GM23338 (cell line): ENCODE results near the gene CENPP. TPM values are rescaled to one million over a fixed set of nuclear protein-coding genes. Genes with fewer than 3 reads are reported as not detected.

ENCODE experiments used
- ATAC-seq: fragments of 200-7000 bp; cut with Tn5 transposase; 3 replicates; pipeline ENCODE4 v1.9.1; 2020
- DNase-seq: peaks from one replicate; pipeline ENCODE4 v3.0.0-alpha.2; 2015; ENCODE audit warnings: low spot score
- H2AFZ ChIP-seq: fragments of 200-600 bp; sonication (generic); 2 replicates; pipeline ENCODE4 v1.8.0; 2016; ENCODE audit warnings: antibody characterized with exemption, mild to moderate bottlenecking, moderate library complexity
- H3F3A ChIP-seq: fragments of 200-600 bp; sonication (generic); replicated peaks from 2 replicates; pipeline ENCODE4 v1.8.0; 2017; ENCODE audit warnings: antibody characterized with exemption, mixed run types, low read depth
- H3K27ac ChIP-seq: fragments of 200-600 bp; sonication (generic); 2 replicates; pipeline ENCODE4 v1.6.1; 2016; ENCODE audit warnings: low read depth
- H3K27me3 ChIP-seq: fragments of 200-600 bp; sonication (generic); 2 replicates; pipeline ENCODE4 v1.8.0; 2016; ENCODE audit warnings: mild to moderate bottlenecking, mixed run types, moderate library complexity; ENCODE audit not compliant: insufficient read depth
- H3K36me3 ChIP-seq: fragments of 200-600 bp; sonication (generic); 2 replicates; pipeline ENCODE4 v1.8.0; 2016; ENCODE audit warnings: mild to moderate bottlenecking; ENCODE audit not compliant: insufficient read depth
- H3K4me1 ChIP-seq: fragments of 200-600 bp; sonication (generic); 2 replicates; pipeline ENCODE4 v1.8.0; 2016; ENCODE audit warnings: mild to moderate bottlenecking, moderate library complexity; ENCODE audit not compliant: insufficient read depth
- H3K4me2 ChIP-seq: fragments of 200-600 bp; sonication (generic); 2 replicates; pipeline ENCODE4 v1.7.1; 2017; ENCODE audit warnings: mixed run types
- H3K4me3 ChIP-seq: fragments of 200-600 bp; sonication (generic); 2 replicates; pipeline ENCODE4 v1.6.1; 2016; ENCODE audit warnings: mixed run types
- H3K79me2 ChIP-seq: fragments of 200-600 bp; sonication (generic); replicated peaks from 2 replicates; pipeline ENCODE4 v1.8.0; 2017; ENCODE audit warnings: mild to moderate bottlenecking; ENCODE audit not compliant: insufficient read depth
- H3K9me2 ChIP-seq: fragments of 200-600 bp; sonication (generic); 2 replicates; pipeline ENCODE4 v1.8.0; 2017; ENCODE audit not compliant: insufficient read depth
- H4K20me1 ChIP-seq: fragments of 200-600 bp; sonication (generic); replicated peaks from 2 replicates; pipeline ENCODE4 v1.8.0; 2017; ENCODE audit warnings: mild to moderate bottlenecking; ENCODE audit not compliant: insufficient read depth
- H3K27ac Mint-ChIP-seq: 2 replicates; pipeline ENCODE4 v1.8.0; 2020; ENCODE audit warnings: inconsistent platforms, mild to moderate bottlenecking, moderate library complexity, mixed read lengths
- H3K27me3 Mint-ChIP-seq: 3 replicates; pipeline ENCODE4 v1.8.0; 2022; ENCODE audit warnings: low read depth, mild to moderate bottlenecking, moderate library complexity, mixed read lengths, inconsistent platforms; ENCODE audit not compliant: insufficient read depth, poor library complexity
- H3K36me3 Mint-ChIP-seq: 3 replicates; pipeline ENCODE4 v1.8.0; 2021; ENCODE audit warnings: low read depth, mild to moderate bottlenecking, inconsistent platforms, moderate library complexity, mixed read lengths
- H3K4me1 Mint-ChIP-seq: 3 replicates; pipeline ENCODE4 v1.8.0; 2020; ENCODE audit warnings: mild to moderate bottlenecking, inconsistent platforms, mixed read lengths
- H3K4me3 Mint-ChIP-seq: 3 replicates; pipeline ENCODE4 v1.8.0; 2021; ENCODE audit warnings: moderate library complexity, mild to moderate bottlenecking, inconsistent platforms, mixed read lengths
- H3K9me3 Mint-ChIP-seq: 3 replicates; pipeline ENCODE4 v1.8.0; 2020; ENCODE audit warnings: moderate library complexity, mild to moderate bottlenecking, inconsistent platforms, mixed read lengths
- CREB1 ChIP-seq: fragments of 250-450 bp; sonication (Bioruptor Pico); IDR thresholded peaks from 2 replicates; pipeline ENCODE4 v1.5.0; 2020; ENCODE audit warnings: low read depth, mild to moderate bottlenecking, moderate library complexity
- CTCF ChIP-seq, 2 experiments: fragments of 200-600 bp in 1 of 2; sonication (generic) in 1 of 2; conservative IDR thresholded peaks; 2 replicates each; pipeline versions ENCODE4 v1.5.1 to v1.6.1; 2016 to 2017; ENCODE audit warnings: antibody characterized with exemption in 2 of 2, low read depth in 2 of 2, mild to moderate bottlenecking in 2 of 2, moderate library complexity in 1 of 2
- EZH2phosphoT487 ChIP-seq: fragments of 200-600 bp; sonication (generic); IDR thresholded peaks from one replicate; pipeline ENCODE4 v1.8.1; 2018; ENCODE audit warnings: antibody characterized with exemption; ENCODE audit not compliant: unreplicated experiment
- JUNB ChIP-seq: IDR thresholded peaks from one replicate; pipeline ENCODE4 v1.6.1; 2016; ENCODE audit warnings: antibody characterized with exemption; ENCODE audit not compliant: unreplicated experiment
- NANOG ChIP-seq: IDR thresholded peaks from 2 replicates; pipeline ENCODE4 v1.6.1; 2016; ENCODE audit warnings: antibody characterized with exemption, borderline replicate concordance
- REST ChIP-seq: IDR thresholded peaks from one replicate; pipeline ENCODE4 v1.6.1; 2018; ENCODE audit warnings: antibody characterized with exemption; ENCODE audit not compliant: unreplicated experiment
- ZNF114 ChIP-seq: fragments of 250-450 bp; sonication (Bioruptor Pico); IDR thresholded peaks from 2 replicates; pipeline ENCODE4 v1.5.0; 2020; ENCODE audit warnings: mild to moderate bottlenecking, moderate library complexity
- ZNF331 ChIP-seq: fragments of 250-450 bp; sonication (Bioruptor Pico); IDR thresholded peaks from 2 replicates; pipeline ENCODE4 v1.5.0; 2020; ENCODE audit warnings: low read depth, mild to moderate bottlenecking, moderate library complexity
- polyA plus RNA-seq: library from polyadenylated mRNA; unstranded; fragments of >200 nt; fragmentation: Nextera tagmentation; extraction: Ambion mirVana; gene quantifications from 2 replicates; pipeline ENCODE4 v1.2.1, GENCODE V29; 2016
- total RNA-seq: library from RNA; depleted of rRNA; stranded (reverse); fragments of >200 nt; shearing (Covaris generic); gene quantifications from 2 replicates; pipeline ENCODE4 v1.2.3, GENCODE V29; 2014
- TF ChIP-seq, protein P1 (sequence below): IDR thresholded peaks from 2 replicates; pipeline ENCODE4 v1.6.1; 2016; ENCODE audit warnings: antibody characterized with exemption

Gene CENPP
- total and polyA plus RNA-seq, 2 experiments from 2014 or later = 11.0 to 12.6 TPM

GRCh38 chr9:92550765-92551164 lies 225.0 kb downstream of the CENPP start:
- no peaks in the 10 kb centered on the region for H3K4me1 ChIP-seq
- no peak overlapping the region for H3K27ac Mint-ChIP-seq
- H3K27ac ChIP-seq = no peak overlapping the region
- no peaks in the 10 kb centered on the region for H4K20me1 ChIP-seq
- peak; percentile 40; the same call in 2 of the 3 replicates for ATAC-seq
- no peak overlapping the region for H3K4me2 ChIP-seq
- no peak overlapping the region for H3K4me3 ChIP-seq
- H3K36me3 ChIP-seq = no peaks in the 10 kb centered on the region
- H3K79me2 ChIP-seq = no peaks in the 10 kb centered on the region
- no peaks in the 10 kb centered on the region for H3K9me3 Mint-ChIP-seq
- no peaks in the 10 kb centered on the region for H3K4me1 Mint-ChIP-seq
- no peak overlapping the region for H2AFZ ChIP-seq
- no peaks in the 10 kb centered on the region for H3K27me3 Mint-ChIP-seq
- H3F3A ChIP-seq = no peaks in the 10 kb centered on the region
- H3K36me3 Mint-ChIP-seq = no peaks in the 10 kb centered on the region
- H3K27me3 ChIP-seq = no peaks in the 10 kb centered on the region
- no peaks in the 10 kb centered on the region for H3K9me2 ChIP-seq
- no peak for TF ChIP-seq ZNF114 (CRISPR knock-in tag)
- TF ChIP-seq JUNB = no peak
- no peak overlapping the region for H3K4me3 Mint-ChIP-seq
- DNase-seq = peak; percentile 11

DNA sequence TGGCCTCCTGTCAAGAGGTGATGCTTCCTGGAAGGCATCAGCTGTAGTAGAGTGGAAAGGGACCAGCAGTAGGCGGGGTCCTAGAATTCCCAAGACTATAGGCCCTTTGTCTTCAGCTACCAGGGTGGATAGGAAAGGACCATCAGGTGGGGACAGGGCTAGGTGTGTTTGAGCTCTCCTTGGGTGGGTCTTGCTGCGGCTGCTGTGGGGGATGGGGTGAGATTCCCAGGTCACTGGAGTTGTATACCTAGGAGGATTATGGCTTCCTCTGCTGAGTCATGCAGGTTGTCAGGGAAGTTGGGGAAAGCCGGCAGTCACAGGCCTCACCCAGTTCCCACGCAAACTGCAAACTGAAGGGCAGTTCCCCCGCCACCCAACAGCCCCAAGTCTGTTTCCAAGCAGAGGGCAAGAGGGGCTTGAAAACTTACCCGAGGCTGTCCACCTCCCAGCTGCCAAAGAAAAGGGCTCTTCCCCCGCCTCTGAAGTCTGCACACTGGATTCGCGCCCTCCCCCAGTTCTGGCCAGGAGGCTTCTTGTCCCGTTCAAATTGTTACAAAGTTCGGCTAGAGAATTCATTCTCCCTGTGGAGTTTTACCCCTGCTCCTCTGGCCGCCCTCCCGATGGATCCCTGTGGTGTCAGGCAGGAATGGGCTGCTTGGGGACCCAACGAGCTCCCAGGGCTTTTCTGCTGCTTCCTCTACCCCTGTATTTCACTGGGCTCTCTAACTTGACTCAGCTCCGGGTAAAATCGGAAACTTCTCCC lies 233.0 kb downstream of the CENPP start:
- no peak overlapping the region for H3K4me2 ChIP-seq
- H3K4me1 ChIP-seq = peaks cover 6% of the 10 kb centered on the region; the same call in 1 of the 2 replicates
- DNase-seq = no peak
- H2AFZ ChIP-seq = no peak overlapping the region; the same call in 1 of the 2 replicates
- no peaks in the 10 kb centered on the region for H3K27me3 ChIP-seq
- H3K27me3 Mint-ChIP-seq = peaks cover 5% of the 10 kb centered on the region
- H3K4me3 ChIP-seq = no peak overlapping the region
- H3K36me3 Mint-ChIP-seq = no peaks in the 10 kb centered on the region
- no peaks in the 10 kb centered on the region for H3K79me2 ChIP-seq
- no peaks in the 10 kb centered on the region for H3K9me3 Mint-ChIP-seq
- H3K27ac ChIP-seq = no peak overlapping the region
- peak overlapping the region; percentile 91 for H3K27ac Mint-ChIP-seq
- peaks cover 23% of the 10 kb centered on the region for H3K4me1 Mint-ChIP-seq
- H4K20me1 ChIP-seq = no peaks in the 10 kb centered on the region
- no peak overlapping the region for H3K4me3 Mint-ChIP-seq
- H3K36me3 ChIP-seq = no peaks in the 10 kb centered on the region
- ATAC-seq = peak; percentile 54
- H3K9me2 ChIP-seq = peaks cover 6% of the 10 kb centered on the region; the same call in 1 of the 2 replicates
- no peaks in the 10 kb centered on the region for H3F3A ChIP-seq
- no peak for TF ChIP-seq CTCF (conservative IDR thresholded peaks at IDR 0.05; ENCODE audit: low read depth in 2 of 2)
- TF ChIP-seq REST = no peak
- TF ChIP-seq, protein P1, sequence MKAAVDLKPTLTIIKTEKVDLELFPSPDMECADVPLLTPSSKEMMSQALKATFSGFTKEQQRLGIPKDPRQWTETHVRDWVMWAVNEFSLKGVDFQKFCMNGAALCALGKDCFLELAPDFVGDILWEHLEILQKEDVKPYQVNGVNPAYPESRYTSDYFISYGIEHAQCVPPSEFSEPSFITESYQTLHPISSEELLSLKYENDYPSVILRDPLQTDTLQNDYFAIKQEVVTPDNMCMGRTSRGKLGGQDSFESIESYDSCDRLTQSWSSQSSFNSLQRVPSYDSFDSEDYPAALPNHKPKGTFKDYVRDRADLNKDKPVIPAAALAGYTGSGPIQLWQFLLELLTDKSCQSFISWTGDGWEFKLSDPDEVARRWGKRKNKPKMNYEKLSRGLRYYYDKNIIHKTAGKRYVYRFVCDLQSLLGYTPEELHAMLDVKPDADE = no peak
- TF ChIP-seq NANOG = no peak
- TF ChIP-seq JUNB = no peak
- no peak for TF ChIP-seq CREB1 (CRISPR knock-in tag)
- TF ChIP-seq ZNF331 (CRISPR knock-in tag) = no peak
- TF ChIP-seq EZH2phosphoT487 = no peak
